NCI-H1048 (cell line): ENCODE data around the gene RSRC1.
"Not testable (repeated sequence)": the region's sequence is repeated elsewhere in the genome, so short reads cannot be mapped to it uniquely, and the experiment has no call there.

Source experiments
- DNase-seq: peaks from one replicate; lab custom pipeline; 2025; lab: John Stamatoyannopoulos, UW

The RSRC1 gene

GRCh38 chr3:158109804-158110657 is at the start of gene RSRC1:
TSS of gene RSRC1 (plus strand) at chr3:158110089. CDS start at chr3:158122105, 12,016 bp downstream.
- no peak for DNase-seq

- DNase-seq, result not testable (repeated sequence)
Measured at GRCh38 chr3:158065574-158065973, 44.3 kb upstream of the RSRC1 start.

DNA sequence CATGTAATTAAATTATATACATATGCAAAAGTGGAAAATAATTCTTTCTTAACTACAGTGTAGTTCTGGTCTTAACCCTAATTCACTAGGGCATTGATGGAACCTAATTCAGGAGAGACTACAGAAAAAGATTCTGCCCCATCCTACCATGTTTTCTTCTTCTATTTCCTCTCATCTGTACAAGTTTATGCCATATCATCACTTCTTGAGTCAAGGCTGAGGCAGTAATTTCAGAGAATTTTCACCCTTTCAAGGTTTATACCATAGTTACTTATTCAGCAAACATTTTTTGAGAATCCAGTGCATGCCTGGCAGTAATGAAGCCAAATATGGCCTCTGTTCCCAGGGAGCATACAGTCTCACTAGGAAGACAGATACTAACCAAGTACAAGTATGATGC is 37.1 kb upstream of the RSRC1 start:
- DNase-seq, result no peak

DNA sequence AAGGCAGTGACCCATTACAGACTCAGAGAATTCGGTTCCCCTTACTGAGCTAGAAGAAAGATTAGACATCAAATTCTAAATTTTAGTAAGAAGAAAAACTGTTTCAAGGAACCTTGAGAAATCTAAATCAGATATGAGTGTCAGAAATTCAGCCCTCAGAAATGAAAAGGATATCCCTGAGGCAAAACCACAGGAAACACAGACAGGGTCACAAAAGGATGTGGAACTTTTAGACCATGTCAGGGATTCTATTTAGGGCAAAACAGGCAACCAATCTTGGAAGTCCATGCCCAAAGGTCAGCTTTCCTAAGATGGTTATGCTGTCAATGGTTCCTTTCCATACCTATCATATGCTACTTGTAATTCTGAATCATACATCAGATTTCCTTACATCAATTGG is 35.3 kb upstream of the RSRC1 start:
- DNase-seq, result no peak

DNA sequence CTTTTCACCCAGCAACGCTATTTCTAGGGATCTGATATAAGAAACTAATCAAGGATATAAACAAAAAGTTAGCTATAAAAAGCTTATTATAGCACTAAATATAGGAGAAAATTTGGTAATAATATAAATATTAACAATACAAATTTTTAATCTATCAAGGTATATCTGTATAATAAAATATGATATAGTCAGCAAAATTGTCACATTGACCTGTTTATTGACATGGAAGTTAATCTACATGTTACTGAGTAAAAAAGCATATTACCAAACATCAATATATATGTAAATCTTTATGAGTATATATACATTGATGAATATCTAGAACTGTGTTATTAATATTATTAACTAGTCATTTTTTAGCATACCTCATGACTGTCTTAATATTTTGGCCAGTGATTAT is 30.3 kb upstream of the RSRC1 start:
- no peak for DNase-seq

DNA sequence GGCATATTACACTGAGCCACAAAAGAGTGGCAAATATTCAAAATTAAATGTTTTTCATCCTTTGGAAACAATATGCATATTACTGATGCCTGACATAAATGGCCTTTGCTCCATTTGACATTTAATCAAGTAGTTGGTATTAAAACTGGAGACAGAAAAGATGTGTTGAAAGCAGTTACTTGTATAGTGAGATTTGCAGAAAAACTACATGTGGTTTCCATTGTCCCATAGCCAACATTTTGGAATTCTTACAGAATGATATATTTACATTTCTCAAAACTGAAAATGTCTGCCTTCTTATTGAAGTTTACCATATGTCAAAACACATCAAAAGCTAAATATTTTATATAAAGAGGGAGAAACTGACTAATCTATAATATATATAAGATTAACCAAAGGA is 25.2 kb upstream of the RSRC1 start:
- DNase-seq, result no peak

- no peak for DNase-seq
Measured at GRCh38 chr3:158085358-158085757, 24.5 kb upstream of the RSRC1 start.

GRCh38 chr3:158085931-158086330 is 24.0 kb upstream of the RSRC1 start:
- no peak for DNase-seq

- DNase-seq, result no peak
Measured at GRCh38 chr3:158086361-158086760, 23.5 kb upstream of the RSRC1 start.

DNA sequence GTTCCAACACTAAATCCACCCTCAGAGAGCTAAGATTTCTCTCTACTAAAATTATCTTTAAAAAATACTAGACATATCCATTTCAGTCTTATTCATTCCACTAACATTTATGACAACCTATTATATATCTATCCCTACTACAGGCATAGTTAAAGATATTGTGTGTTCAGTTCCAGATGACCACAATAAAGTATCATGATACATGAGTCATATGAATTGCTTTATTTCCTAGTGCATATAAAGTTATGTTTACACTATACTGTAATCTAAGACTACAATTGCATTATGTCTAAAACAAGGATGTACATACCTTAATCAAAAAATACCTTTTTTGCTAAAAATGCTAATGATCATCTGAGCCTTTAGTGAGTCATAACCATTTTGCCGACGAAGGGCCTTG is 23.1 kb upstream of the RSRC1 start:
- no peak for DNase-seq

DNA sequence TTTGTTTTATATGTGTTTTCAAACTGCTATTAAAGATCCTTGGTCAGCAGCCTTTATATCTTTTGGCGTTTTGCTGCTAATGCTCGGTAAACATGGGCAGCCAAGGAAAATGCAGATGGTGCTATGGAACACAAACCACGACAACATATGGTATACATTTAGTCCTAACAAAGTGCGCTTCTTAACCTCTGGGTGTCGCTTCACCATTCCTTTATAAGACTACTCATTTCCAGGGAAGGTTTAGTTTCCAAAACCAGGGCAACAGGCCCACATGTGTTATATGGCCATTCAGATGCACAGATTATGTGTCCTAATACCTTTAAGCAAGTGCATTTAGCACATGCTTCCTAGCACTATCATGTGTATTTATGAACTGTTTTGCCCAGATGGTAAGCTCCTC is 18.4 kb upstream of the RSRC1 start:
- no peak for DNase-seq

DNA sequence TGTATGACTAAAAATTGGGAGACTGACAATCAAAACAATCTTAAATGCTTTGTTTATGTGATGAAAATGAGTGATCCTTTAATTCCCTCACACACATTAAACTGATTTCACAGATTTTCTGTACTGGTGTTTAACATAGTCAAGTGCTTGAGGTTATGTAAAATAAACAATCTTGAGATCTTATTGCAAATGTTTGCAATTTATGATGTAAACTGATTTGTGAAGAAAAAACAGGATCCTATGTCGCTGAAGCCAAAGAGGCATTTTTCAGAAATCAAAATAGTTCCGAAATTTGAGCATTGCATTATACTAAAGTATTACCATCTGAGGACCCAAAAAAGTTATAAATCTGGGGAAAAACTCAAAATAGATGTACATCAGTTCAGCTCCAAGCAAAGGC is 16.4 kb upstream of the RSRC1 start:
- no peak for DNase-seq

DNA sequence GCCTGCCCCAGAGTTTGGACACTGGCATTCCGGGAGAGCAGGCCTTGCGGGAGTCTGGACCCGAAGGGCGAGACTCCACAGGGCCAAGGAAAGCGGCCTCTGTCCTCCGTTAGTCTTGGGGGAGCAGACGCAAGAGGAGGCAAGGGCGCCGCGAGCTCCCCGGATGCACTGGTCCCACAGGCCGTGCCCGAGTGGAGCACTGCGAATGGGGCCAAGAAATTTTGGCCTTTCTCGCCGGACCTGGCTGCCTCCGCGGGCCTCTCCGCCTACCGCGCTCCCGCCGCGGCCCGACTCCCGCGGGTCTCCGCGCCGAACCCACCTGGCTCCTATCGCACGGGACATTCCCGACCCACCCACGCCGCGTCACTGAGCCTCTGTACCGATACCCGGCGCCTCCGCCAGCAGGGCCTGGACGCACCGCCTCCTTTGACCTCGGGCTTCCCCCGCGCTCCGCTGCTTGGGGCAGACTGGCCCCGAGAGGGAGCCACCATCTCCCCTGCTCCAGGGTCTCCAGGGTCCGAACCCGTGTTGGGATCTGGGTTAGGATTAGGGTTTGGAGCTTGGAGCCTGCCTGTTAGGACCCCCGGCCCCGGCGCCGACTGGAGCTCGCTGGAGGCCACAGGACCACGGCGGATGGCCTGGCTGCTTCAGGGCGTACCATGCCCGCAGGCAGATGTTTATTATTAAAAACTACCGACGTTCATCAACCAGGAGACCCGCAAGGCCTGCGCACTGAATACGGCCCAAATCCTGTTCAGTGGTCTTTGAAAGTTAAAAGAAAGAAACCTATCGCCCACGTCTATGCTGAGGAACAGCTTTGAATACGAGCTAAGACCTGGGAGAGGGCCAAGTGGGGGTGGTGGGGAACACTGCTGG is 15.4 kb upstream of the RSRC1 start:
- no peak for DNase-seq

GRCh38 chr3:158095111-158095813 is 14.6 kb upstream of the RSRC1 start:
- DNase-seq, result no peak

DNA sequence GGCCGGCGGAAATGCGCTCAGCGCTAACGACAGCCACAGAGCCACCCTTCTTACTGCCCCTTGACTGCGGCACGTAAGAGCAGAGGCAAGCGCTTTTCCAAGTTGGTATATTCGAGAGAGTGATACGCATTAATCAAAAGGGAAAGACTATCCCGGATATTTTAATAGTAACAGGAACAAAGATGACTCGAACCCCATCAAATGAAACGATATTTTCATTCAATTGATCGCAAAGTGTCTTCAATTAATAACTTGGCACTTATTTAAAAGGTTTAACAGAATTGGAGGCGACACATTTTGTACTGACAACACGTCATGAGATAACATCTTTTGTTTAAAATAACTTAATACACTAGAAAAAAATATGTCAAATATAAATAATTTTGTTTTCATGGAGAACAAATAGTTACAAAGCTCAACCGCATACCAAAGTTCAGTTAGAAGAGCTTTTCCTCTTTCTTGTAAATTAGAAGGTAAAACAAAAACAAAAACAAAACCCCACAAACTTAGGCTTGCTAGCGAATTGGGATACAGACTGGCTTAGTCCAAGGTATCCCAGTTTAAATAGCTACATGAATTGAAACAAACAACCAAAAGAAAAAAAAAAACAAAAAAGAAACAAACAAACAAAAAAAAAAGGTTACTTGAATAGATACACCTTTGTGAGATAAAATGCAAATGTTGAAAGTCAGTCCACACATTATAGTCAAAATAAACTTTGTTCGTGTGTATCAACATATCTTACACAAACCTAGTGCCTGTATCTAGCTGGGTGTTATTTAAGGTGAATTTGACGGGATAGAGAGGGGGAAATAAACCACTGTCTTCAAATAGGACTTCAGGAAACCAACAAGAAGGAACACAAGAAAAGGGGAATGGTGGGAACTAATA is 13.8 kb upstream of the RSRC1 start:
- DNase-seq, result no peak

DNA sequence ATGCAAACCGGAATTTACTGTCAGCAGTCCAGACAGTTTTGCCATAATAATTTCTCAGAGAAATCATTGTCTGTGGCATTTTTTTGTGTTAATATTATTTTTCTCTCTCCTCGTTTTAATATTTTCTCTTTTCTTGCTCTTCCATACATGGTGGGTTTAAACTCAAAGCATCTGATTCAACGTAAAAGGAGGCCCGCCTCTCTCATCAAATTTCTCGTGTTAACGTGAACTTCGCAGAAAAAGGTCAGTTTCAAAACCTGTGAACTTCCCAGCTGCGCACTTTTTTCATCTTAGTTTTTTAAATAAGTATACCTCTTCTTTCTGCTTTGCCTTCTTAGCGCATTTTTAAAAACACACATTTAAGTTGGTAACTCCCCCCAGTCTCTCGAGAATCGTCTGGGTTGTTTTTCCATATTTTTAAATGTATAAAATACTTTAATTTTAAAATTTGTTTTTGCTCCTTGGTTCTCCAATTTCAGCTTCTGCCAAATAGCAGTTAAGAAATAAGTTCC is 12.8 kb upstream of the RSRC1 start:
- DNase-seq, result no peak

GRCh38 chr3:158097593-158098308 is 12.1 kb upstream of the RSRC1 start:
- no peak for DNase-seq

- DNase-seq, result no peak
Measured at GRCh38 chr3:158098309-158098639, 11.6 kb upstream of the RSRC1 start.

GRCh38 chr3:158098834-158099424 is 11.0 kb upstream of the RSRC1 start:
- no peak for DNase-seq

DNA sequence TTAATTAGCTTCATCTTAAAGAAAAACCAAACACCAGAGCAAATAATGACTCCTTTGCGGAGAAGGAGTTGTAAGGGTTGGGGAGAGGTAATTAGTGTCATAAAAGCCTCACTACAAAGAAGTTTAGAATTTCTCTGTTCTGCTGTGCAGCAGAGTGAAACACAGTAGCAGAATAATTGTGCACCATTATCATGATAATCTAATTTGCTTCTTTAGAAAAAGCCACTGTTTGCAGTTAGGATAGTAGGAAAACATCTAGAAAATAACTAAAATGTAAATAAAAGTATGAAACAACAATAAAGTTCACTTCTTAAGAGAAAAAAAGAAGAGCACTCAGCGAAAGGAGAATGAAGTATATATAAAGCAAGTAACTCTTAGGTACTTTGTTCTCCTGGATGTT is 9.2 kb upstream of the RSRC1 start:
- no peak for DNase-seq
